HCT116 (cell line): Measurements from ENCODE around the gene IL10. TPM values are rescaled to one million over a fixed set of nuclear protein-coding genes. Genes with fewer than 3 reads are reported as not detected.

Experiments used
- ATAC-seq: fragments of 200-7000 bp; cut with Tn5 transposase; 2 replicates; pipeline ENCODE4 v1.9.1; 2020; ENCODE audit warnings: mild to moderate bottlenecking, moderate library complexity
- BruUV-seq: library from RNA; stranded (reverse); fragments of 400-500 nt; replicated peaks from 2 replicates; lab custom pipeline; 2021; lab: Mats Ljungman, UMichigan
- CTCF ChIA-PET: fragments of 300-600 bp; sonication (Branson Sonifier 250); formaldehyde crosslinking; loops from one replicate; lab custom pipeline; 2021; ENCODE audit warnings: antibody characterized with exemption; lab: Charles Lee
- POLR2A ChIA-PET: fragments of 300-600, 350-600 bp; sonication (Branson Sonifier 250); formaldehyde crosslinking; loops from one replicate; lab custom pipeline; 2021; ENCODE audit warnings: antibody characterized with exemption; lab: Charles Lee
- RAD21 ChIA-PET, 2 experiments: fragments of 300-600 bp; sonication (Branson Sonifier 250); formaldehyde crosslinking; loops; one replicate each; lab custom pipeline; 2023; ENCODE audit warnings: low total read pairs in 2 of 2; ENCODE audit not compliant: uncharacterized antibody in 2 of 2, unreplicated experiment in 2 of 2, low non-redundant PET in 1 of 2; lab: Charles Lee
- DNase-seq: peaks from one replicate; pipeline ENCODE4 v3.0.0-alpha.2; 2010; ENCODE audit warnings: low read depth, low spot score
- H2AFZ ChIP-seq: fragments of 200-600 bp; shearing (Covaris generic), sonication (generic); 2 replicates; pipeline ENCODE4 v1.6.1; 2017; ENCODE audit warnings: low read depth, mixed run types, mixed read lengths, antibody characterized with exemption, low read length; ENCODE audit not compliant: poor library complexity, severe bottlenecking
- H3K27ac ChIP-seq: 2 replicates; pipeline ENCODE4 v1.5.1; 2012; ENCODE audit warnings: low read depth, low read length
- H3K27me3 ChIP-seq: fragments of 200-600 bp; sonication (generic); 2 replicates; pipeline ENCODE4 v1.6.1; 2016; ENCODE audit warnings: mixed run types, low read length, mixed read lengths; ENCODE audit not compliant: insufficient read depth
- H3K36me3 ChIP-seq, 2 experiments: fragments of 200-500 bp in 1 of 2; fragments of 200-600 bp in 1 of 2; sonication (Bioruptor generic) in 1 of 2; sonication (generic) in 1 of 2; 2 replicates each; pipeline versions ENCODE4 v1.5.1 to v1.6.1; 2014 to 2016; ENCODE audit warnings: low read length in 2 of 2, inconsistent platforms in 1 of 2, mixed read lengths in 1 of 2, mixed run types in 1 of 2; ENCODE audit not compliant: insufficient read depth in 2 of 2, control insufficient read depth in 1 of 2
- H3K4me1 ChIP-seq, 2 experiments: fragments of 200-600 bp in 1 of 2; sonication (generic) in 1 of 2; 2 replicates each; pipeline versions ENCODE4 v1.5.1 to v1.6.1; 2012 to 2017; ENCODE audit warnings: low read length in 2 of 2, inconsistent platforms in 1 of 2, mild to moderate bottlenecking in 1 of 2, mixed read lengths in 1 of 2, mixed run types in 1 of 2, moderate library complexity in 1 of 2; ENCODE audit not compliant: insufficient read depth in 2 of 2, control insufficient read depth in 1 of 2
- H3K4me2 ChIP-seq: fragments of 200-600 bp; sonication (generic); 2 replicates; pipeline ENCODE4 v1.6.1; 2017; ENCODE audit warnings: mixed run types, low read length, mixed read lengths
- H3K4me3 ChIP-seq, 2 experiments: fragments of 200-600 bp in 1 of 2; sonication (generic) in 1 of 2; replicated peaks in 1 of 2; 2 replicates each; pipeline ENCODE4 v1.5.1; 2011 to 2016; ENCODE audit warnings: low read length in 2 of 2, control low read depth in 1 of 2, low read depth in 1 of 2, mild to moderate bottlenecking in 1 of 2, mixed read lengths in 1 of 2, mixed run types in 1 of 2
- H3K79me2 ChIP-seq: fragments of 200-600 bp; sonication (generic); 2 replicates; pipeline ENCODE4 v1.6.1; 2017; ENCODE audit warnings: mild to moderate bottlenecking, mixed run types, low read length, moderate library complexity, mixed read lengths; ENCODE audit not compliant: insufficient read depth
- H3K9ac ChIP-seq: fragments of 200-600 bp; sonication (generic); 2 replicates; pipeline ENCODE4 v1.6.1; 2016; ENCODE audit warnings: low read length, mixed read lengths
- H3K9me2 ChIP-seq: fragments of 200-600 bp; sonication (generic), shearing (Covaris generic); 2 replicates; pipeline ENCODE4 v1.6.1; 2017; ENCODE audit warnings: mixed run types, mild to moderate bottlenecking, moderate library complexity; ENCODE audit not compliant: insufficient read depth
- H3K9me3 ChIP-seq, 2 experiments: fragments of 200-500 bp in 1 of 2; fragments of 200-600 bp in 1 of 2; sonication (Bioruptor generic) in 1 of 2; sonication (generic) in 1 of 2; 2 replicates each; pipeline ENCODE4 v1.6.1; 2014 to 2017; ENCODE audit warnings: low read length in 2 of 2, mixed read lengths in 2 of 2, inconsistent platforms in 1 of 2, low read depth in 1 of 2, mild to moderate bottlenecking in 1 of 2, mixed run types in 1 of 2, moderate library complexity in 1 of 2; ENCODE audit not compliant: control insufficient read depth in 1 of 2, insufficient read depth in 1 of 2
- H4K20me1 ChIP-seq: fragments of 200-600 bp; sonication (generic), shearing (Covaris generic); 2 replicates; pipeline ENCODE4 v1.6.1; 2017; ENCODE audit warnings: mixed run types, mild to moderate bottlenecking, moderate library complexity; ENCODE audit not compliant: insufficient read depth
- CBX3 ChIP-seq: IDR thresholded peaks from 2 replicates; pipeline ENCODE4 v1.6.1; 2012; ENCODE audit warnings: low read depth
- CEBPB ChIP-seq: IDR thresholded peaks from 2 replicates; pipeline ENCODE4 v1.6.1; 2012; ENCODE audit warnings: low read depth
- ELF1 ChIP-seq: IDR thresholded peaks from 2 replicates; pipeline ENCODE4 v1.6.1; 2012; ENCODE audit warnings: low read depth, borderline replicate concordance
- EZH2 ChIP-seq: fragments of 200-600 bp; sonication (generic); IDR thresholded peaks from 2 replicates; pipeline ENCODE4 v1.6.1; 2017; ENCODE audit warnings: antibody characterized with exemption, mixed run types
- FOSL1 ChIP-seq: IDR thresholded peaks from 2 replicates; pipeline ENCODE4 v1.6.1; 2012; ENCODE audit warnings: low read depth
- JUND ChIP-seq: IDR thresholded peaks from 2 replicates; pipeline ENCODE4 v1.6.1; 2012
- POLR2A ChIP-seq: IDR thresholded peaks from 2 replicates; pipeline ENCODE4 v1.7.0; 2011; ENCODE audit warnings: borderline replicate concordance; ENCODE audit not compliant: insufficient read depth, insufficient read length; ENCODE audit errors: extremely low read depth
- POLR2AphosphoS5 ChIP-seq: IDR thresholded peaks from 2 replicates; pipeline ENCODE4 v1.6.1; 2011; ENCODE audit warnings: mild to moderate bottlenecking, low read depth, low read length, moderate library complexity
- SIN3A ChIP-seq: IDR thresholded peaks from 2 replicates; pipeline ENCODE4 v1.6.1; 2012; ENCODE audit warnings: low read depth
- TCF7L2 ChIP-seq: IDR thresholded peaks from 2 replicates; pipeline ENCODE4 v1.7.0; 2011; ENCODE audit warnings: borderline replicate concordance, inconsistent platforms; ENCODE audit not compliant: insufficient read depth, insufficient read length; ENCODE audit errors: extremely low read depth
- YY1 ChIP-seq: IDR thresholded peaks from 2 replicates; pipeline ENCODE4 v1.6.1; 2011; ENCODE audit warnings: low read length, low read depth, moderate library complexity, mild to moderate bottlenecking; ENCODE audit not compliant: insufficient replicate concordance; ENCODE audit errors: extremely low read depth
- ZFX ChIP-seq: fragments of 450-650 bp; IDR thresholded peaks from 2 replicates; pipeline ENCODE4 v1.6.1; 2017
- ZNF274 ChIP-seq: fragments of 200-500 bp; sonication (Bioruptor generic); IDR thresholded peaks from 2 replicates; pipeline ENCODE4 v1.6.1; 2014; ENCODE audit warnings: mild to moderate bottlenecking, low read depth, low read length, inconsistent platforms
- intact Hi-C: fragments of 100-400 bp; cut with micrococcal nuclease; formaldehyde crosslinking; loops from 2 replicates; pipeline ENCODE4 v1.10.0; 2022
- total RNA-seq: library from RNA; stranded (reverse); gene quantifications from one replicate; pipeline ENCODE4 v1.2.1, GENCODE V29; 2021; ENCODE audit not compliant: unreplicated experiment
- TF ChIP-seq, protein P1 (sequence below): IDR thresholded peaks from 2 replicates; pipeline ENCODE4 v1.6.1; 2012
- TF ChIP-seq, protein P2 (sequence below): IDR thresholded peaks from 2 replicates; pipeline ENCODE4 v1.6.1; 2011; ENCODE audit warnings: mild to moderate bottlenecking, low read length, moderate library complexity; ENCODE audit not compliant: insufficient replicate concordance; ENCODE audit errors: extremely low read depth
- TF ChIP-seq, protein P3 (sequence below): IDR thresholded peaks from 2 replicates; pipeline ENCODE4 v1.6.1; 2012; ENCODE audit warnings: low read depth
- TF ChIP-seq, protein P4 (sequence below), 3 experiments: fragments of 200-600 bp in 1 of 3; sonication (generic) in 1 of 3; IDR thresholded peaks in 2 of 3; conservative IDR thresholded peaks in 1 of 3; 2 replicates each; pipeline ENCODE4 v1.5.1; 2012 to 2017; ENCODE audit warnings: low read depth in 2 of 3, low read length in 2 of 3, antibody characterized with exemption in 1 of 3, borderline replicate concordance in 1 of 3, control low read depth in 1 of 3, mild to moderate bottlenecking in 1 of 3, mixed read lengths in 1 of 3, mixed run types in 1 of 3, moderate library complexity in 1 of 3; ENCODE audit not compliant: insufficient read depth in 1 of 3

Gene IL10
- total RNA-seq, 1 experiment from 2014 or later: not detected

DNA sequence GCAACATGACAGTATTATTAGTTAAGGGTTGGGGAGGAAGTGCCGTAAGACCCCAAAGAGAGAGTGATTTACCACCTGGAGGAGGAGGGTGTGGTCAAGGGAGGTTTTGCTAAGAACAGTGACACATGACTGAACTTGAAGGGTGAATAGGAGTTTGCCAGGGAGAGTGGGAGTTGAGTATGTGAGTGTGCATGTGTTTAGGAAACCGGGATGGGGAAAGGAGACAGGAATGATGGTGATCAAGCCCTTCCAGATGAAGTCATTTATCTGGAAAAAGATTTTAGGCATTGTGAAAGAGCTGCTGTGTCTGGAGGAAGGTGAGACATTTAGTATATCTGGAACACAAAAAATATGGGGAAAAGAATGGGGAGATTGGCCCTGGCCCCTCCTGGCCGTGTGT, 28.1 kb upstream of the IL10 start:
- ChIA-PET POLR2A (no interaction called here), CTCF (interaction anchor here (4.2 kb wide), 1 partner anchor 9 kb away, joined by 19 read pairs; no protein-coding TSS in a partner anchor), RAD21 (no interaction called here)
- Histone ChIP-seq H3K4me2 (no peak overlapping the region), H3K9me2 (no peaks in the 10 kb centered on the region), H3K4me3 (no peak overlapping the region), H3K79me2 (no peaks in the 10 kb centered on the region), H3K27ac (no peak overlapping the region), H3K27me3 (peaks cover 7% of the 10 kb centered on the region; the same call in 1 of the 2 replicates), H2AFZ (no peak overlapping the region), H3K9me3 (no peaks in the 10 kb centered on the region), H4K20me1 (no peaks in the 10 kb centered on the region), H3K36me3 (no peaks in the 10 kb centered on the region), H3K4me1 (no peaks in the 10 kb centered on the region), H3K9ac (no peak overlapping the region)
- DNase-seq: no peak
- BruUV-seq: no TSS peak
- intact Hi-C loops: no loop called here
- TF ChIP-seq TCF7L2 (no peak), ZNF274 (no peak), YY1 (no peak), POLR2AphosphoS5 (no peak), POLR2A (no peak), FOSL1 (no peak), CEBPB (no peak), ELF1 (no peak), EZH2 (no peak), SIN3A (no peak), ZFX (no peak), CBX3 (no peak), JUND (no peak)
- TF ChIP-seq, protein P1, sequence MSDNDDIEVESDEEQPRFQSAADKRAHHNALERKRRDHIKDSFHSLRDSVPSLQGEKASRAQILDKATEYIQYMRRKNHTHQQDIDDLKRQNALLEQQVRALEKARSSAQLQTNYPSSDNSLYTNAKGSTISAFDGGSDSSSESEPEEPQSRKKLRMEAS: no peak
- TF ChIP-seq, protein P2, sequence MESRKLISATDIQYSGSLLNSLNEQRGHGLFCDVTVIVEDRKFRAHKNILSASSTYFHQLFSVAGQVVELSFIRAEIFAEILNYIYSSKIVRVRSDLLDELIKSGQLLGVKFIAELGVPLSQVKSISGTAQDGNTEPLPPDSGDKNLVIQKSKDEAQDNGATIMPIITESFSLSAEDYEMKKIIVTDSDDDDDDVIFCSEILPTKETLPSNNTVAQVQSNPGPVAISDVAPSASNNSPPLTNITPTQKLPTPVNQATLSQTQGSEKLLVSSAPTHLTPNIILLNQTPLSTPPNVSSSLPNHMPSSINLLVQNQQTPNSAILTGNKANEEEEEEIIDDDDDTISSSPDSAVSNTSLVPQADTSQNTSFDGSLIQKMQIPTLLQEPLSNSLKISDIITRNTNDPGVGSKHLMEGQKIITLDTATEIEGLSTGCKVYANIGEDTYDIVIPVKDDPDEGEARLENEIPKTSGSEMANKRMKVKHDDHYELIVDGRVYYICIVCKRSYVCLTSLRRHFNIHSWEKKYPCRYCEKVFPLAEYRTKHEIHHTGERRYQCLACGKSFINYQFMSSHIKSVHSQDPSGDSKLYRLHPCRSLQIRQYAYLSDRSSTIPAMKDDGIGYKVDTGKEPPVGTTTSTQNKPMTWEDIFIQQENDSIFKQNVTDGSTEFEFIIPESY: no peak
- TF ChIP-seq, protein P3, sequence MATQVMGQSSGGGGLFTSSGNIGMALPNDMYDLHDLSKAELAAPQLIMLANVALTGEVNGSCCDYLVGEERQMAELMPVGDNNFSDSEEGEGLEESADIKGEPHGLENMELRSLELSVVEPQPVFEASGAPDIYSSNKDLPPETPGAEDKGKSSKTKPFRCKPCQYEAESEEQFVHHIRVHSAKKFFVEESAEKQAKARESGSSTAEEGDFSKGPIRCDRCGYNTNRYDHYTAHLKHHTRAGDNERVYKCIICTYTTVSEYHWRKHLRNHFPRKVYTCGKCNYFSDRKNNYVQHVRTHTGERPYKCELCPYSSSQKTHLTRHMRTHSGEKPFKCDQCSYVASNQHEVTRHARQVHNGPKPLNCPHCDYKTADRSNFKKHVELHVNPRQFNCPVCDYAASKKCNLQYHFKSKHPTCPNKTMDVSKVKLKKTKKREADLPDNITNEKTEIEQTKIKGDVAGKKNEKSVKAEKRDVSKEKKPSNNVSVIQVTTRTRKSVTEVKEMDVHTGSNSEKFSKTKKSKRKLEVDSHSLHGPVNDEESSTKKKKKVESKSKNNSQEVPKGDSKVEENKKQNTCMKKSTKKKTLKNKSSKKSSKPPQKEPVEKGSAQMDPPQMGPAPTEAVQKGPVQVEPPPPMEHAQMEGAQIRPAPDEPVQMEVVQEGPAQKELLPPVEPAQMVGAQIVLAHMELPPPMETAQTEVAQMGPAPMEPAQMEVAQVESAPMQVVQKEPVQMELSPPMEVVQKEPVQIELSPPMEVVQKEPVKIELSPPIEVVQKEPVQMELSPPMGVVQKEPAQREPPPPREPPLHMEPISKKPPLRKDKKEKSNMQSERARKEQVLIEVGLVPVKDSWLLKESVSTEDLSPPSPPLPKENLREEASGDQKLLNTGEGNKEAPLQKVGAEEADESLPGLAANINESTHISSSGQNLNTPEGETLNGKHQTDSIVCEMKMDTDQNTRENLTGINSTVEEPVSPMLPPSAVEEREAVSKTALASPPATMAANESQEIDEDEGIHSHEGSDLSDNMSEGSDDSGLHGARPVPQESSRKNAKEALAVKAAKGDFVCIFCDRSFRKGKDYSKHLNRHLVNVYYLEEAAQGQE: no peak
- TF ChIP-seq, protein P4, sequence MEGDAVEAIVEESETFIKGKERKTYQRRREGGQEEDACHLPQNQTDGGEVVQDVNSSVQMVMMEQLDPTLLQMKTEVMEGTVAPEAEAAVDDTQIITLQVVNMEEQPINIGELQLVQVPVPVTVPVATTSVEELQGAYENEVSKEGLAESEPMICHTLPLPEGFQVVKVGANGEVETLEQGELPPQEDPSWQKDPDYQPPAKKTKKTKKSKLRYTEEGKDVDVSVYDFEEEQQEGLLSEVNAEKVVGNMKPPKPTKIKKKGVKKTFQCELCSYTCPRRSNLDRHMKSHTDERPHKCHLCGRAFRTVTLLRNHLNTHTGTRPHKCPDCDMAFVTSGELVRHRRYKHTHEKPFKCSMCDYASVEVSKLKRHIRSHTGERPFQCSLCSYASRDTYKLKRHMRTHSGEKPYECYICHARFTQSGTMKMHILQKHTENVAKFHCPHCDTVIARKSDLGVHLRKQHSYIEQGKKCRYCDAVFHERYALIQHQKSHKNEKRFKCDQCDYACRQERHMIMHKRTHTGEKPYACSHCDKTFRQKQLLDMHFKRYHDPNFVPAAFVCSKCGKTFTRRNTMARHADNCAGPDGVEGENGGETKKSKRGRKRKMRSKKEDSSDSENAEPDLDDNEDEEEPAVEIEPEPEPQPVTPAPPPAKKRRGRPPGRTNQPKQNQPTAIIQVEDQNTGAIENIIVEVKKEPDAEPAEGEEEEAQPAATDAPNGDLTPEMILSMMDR (IDR thresholded peaks at IDR 0.05 in 2 of 3, conservative IDR thresholded peaks at IDR 0.05 in 1 of 3; ENCODE audit: borderline replicate concordance in 1 of 3, insufficient read depth in 1 of 3, low read depth in 2 of 3, low read length in 2 of 3): no peak
- ATAC-seq: no peak
